Central memory CD8-positive, alpha-beta T cell (primary cell): ENCODE results near the gene TPRX1.
A peak's percentile ranks its signal among the peaks of the same experiment; 100 is the strongest.
"Not testable (repeated sequence)": the region's sequence is repeated elsewhere in the genome, so short reads cannot be mapped to it uniquely, and the experiment has no call there.

Source experiments
- ATAC-seq: fragments of 150-1000 bp; cut with Tn5 transposase; replicated peaks from 2 replicates; pipeline ENCODE4 v1.10.0; 2022; ENCODE audit warnings: mild to moderate bottlenecking, moderate FRiP score, moderate number of reproducible peaks; ENCODE audit not compliant: poor library complexity, severe bottlenecking; ENCODE audit errors: extremely low read depth
- DNase-seq, 2 donors: peaks; one replicate each; pipeline ENCODE4 v3.0.0; 2021; ENCODE audit warnings: low spot score in 2 of 2
- H3K27ac Mint-ChIP-seq: one replicate; pipeline ENCODE4 v1.8.0; 2022; ENCODE audit warnings: low read depth, mild to moderate bottlenecking, moderate library complexity, mixed read lengths
- H3K27me3 Mint-ChIP-seq: one replicate; pipeline ENCODE4 v1.8.0; 2022; ENCODE audit warnings: mixed read lengths
- H3K36me3 Mint-ChIP-seq: one replicate; pipeline ENCODE4 v1.8.0; 2022; ENCODE audit warnings: mild to moderate bottlenecking, moderate library complexity, mixed read lengths; ENCODE audit not compliant: insufficient read depth
- H3K4me1 Mint-ChIP-seq: one replicate; pipeline ENCODE4 v1.8.0; 2022; ENCODE audit warnings: mixed read lengths
- H3K4me3 Mint-ChIP-seq: one replicate; pipeline ENCODE4 v1.8.0; 2022; ENCODE audit warnings: mild to moderate bottlenecking, moderate library complexity, mixed read lengths
- H3K9me3 Mint-ChIP-seq: one replicate; pipeline ENCODE4 v1.8.0; 2022; ENCODE audit warnings: mixed read lengths

TPRX1 gene

DNA sequence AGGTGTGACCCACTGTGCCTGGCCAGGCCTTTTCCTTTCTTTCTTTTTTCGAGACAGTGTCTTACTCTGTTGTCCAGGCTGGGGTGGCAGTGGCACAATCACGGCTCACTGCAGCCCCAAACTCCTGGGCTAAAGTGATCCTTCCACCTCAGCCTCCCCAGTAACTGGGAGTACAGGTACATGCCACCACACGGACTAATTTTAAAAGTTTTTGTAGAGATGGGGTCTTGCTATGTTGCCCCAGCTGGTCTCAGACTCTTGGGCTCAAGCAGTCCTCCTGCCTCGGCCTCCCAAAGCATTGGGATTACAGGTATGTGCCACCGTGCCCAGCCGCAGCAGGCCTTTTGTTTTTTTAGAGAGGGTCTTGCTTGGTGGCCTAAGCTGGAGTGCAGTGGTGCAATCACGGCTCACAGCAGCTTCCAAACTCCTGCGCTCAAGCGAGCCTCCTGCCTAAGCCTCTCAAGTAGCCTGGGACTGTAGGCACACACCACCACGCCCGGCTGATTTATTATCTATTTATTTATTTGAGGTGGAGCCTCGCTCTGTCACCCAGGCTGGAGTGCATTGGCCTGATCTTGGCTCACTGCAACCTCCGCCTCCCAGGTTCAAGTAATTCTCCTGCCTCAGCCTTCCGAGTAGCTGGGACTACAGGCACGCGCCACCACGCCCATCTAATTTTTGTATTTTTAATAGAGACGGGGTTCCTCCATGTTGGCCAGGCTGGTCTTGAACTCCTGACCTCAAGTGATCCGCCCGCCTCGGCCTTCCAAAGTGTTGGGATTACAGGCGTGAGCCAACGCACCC is 26.9 kb downstream of the TPRX1 start:
- not testable (repeated sequence) for H3K27me3 Mint-ChIP-seq, H3K9me3 Mint-ChIP-seq, DNase-seq, ATAC-seq
- Mint-ChIP-seq H3K4me3 (peak overlapping the region; percentile 95), H3K27ac (peak overlapping the region; percentile 91), H3K4me1 (peaks cover 28% of the 10 kb centered on the region), H3K36me3 (peaks cover 13% of the 10 kb centered on the region)

GRCh38 chr19:47776568-47776967 is 27.8 kb downstream of the TPRX1 start:
- H3K4me3 Mint-ChIP-seq = no peak overlapping the region
- peaks cover 28% of the 10 kb centered on the region for H3K4me1 Mint-ChIP-seq
- no peak overlapping the region for H3K27ac Mint-ChIP-seq
- peaks cover 9% of the 10 kb centered on the region for H3K36me3 Mint-ChIP-seq
- DNase-seq (no peak), ATAC-seq (no peak)
- no peaks in the 10 kb centered on the region for H3K9me3 Mint-ChIP-seq
- H3K27me3 Mint-ChIP-seq = no peaks in the 10 kb centered on the region

GRCh38 chr19:47771291-47771690 is 33.1 kb downstream of the TPRX1 start:
- not testable (repeated sequence) for ATAC-seq, H3K27ac Mint-ChIP-seq, H3K4me3 Mint-ChIP-seq, H3K27me3 Mint-ChIP-seq, DNase-seq, H3K4me1 Mint-ChIP-seq, H3K36me3 Mint-ChIP-seq, H3K9me3 Mint-ChIP-seq

- Mint-ChIP-seq H3K27ac (no peak overlapping the region), H3K4me3 (no peak overlapping the region), H3K36me3 (no peaks in the 10 kb centered on the region), H3K27me3 (no peaks in the 10 kb centered on the region), H3K9me3 (no peaks in the 10 kb centered on the region), H3K4me1 (no peaks in the 10 kb centered on the region)
- DNase-seq (no peak), ATAC-seq (no peak)
Measured at GRCh38 chr19:47769534-47769933, 34.8 kb downstream of the TPRX1 start.

DNA sequence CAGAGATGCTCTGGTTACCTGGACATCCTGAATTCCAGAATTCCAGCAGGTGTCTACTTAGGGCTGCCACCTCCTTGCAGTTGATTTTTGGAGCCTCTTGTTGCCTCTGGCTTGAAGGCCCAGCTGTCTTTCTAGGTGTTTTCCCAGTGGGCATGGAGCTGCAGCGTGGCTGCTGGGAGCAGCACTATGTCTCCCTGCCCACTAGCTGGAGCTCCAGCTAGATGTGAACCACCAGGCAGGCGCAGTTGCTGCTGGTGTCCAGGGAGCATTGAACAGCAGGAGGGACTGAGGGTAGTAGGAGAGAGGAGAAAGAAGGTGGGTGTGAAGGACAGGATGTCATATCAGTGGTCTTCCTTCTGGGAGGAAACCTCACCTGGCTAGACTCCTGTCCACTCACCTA is 35.7 kb downstream of the TPRX1 start:
- DNase-seq (no peak), ATAC-seq (no peak)
- Mint-ChIP-seq H3K36me3 (no peaks in the 10 kb centered on the region), H3K27ac (no peak overlapping the region), H3K4me1 (no peaks in the 10 kb centered on the region), H3K9me3 (no peaks in the 10 kb centered on the region), H3K27me3 (no peaks in the 10 kb centered on the region), H3K4me3 (no peak overlapping the region)

DNA sequence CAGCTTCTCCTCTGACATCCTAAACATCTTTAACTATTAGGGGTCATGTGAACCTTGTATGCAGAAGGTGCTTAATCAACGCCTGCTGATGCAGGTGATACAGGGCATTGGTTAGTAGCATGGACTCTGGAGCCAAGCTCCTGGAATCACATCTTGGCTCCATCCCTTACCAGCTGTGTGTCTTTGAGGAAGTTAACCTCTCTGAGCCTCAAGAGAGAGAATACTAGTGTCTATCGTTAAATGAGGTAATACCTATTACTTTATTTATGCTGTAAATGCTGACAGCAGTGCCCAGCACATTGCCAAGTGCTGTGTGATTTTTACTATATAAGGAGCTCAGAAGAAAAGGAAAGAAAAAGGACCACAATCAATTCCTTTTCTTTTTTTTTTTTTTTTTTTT is 37.0 kb downstream of the TPRX1 start:
- no peaks in the 10 kb centered on the region for H3K36me3 Mint-ChIP-seq
- H3K27me3 Mint-ChIP-seq = no peaks in the 10 kb centered on the region
- ATAC-seq (no peak), DNase-seq (no peak)
- no peak overlapping the region for H3K27ac Mint-ChIP-seq
- H3K4me1 Mint-ChIP-seq = no peaks in the 10 kb centered on the region
- H3K9me3 Mint-ChIP-seq = no peaks in the 10 kb centered on the region
- H3K4me3 Mint-ChIP-seq = no peak overlapping the region

GRCh38 chr19:47766670-47767069 is 37.7 kb downstream of the TPRX1 start:
- DNase-seq (no peak), ATAC-seq (no peak)
- Mint-ChIP-seq H3K27me3 (no peaks in the 10 kb centered on the region), H3K27ac (no peak overlapping the region), H3K9me3 (no peaks in the 10 kb centered on the region), H3K36me3 (no peaks in the 10 kb centered on the region), H3K4me3 (no peak overlapping the region), H3K4me1 (no peaks in the 10 kb centered on the region)

DNA sequence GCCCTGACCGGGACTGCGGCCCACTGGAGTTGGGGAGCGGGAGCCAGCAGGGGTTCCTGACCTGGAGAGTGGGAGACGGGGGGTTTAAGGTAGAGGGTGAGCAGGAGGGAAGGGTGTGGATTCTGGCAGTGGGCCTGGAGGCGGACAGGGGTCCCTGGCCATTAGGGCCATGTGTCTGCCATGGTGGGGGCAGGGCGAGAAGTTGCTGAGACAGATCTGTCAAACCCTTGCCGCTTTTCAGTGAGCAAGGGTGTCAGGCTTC is 38.1 kb downstream of the TPRX1 start:
- Mint-ChIP-seq H3K27me3 (no peaks in the 10 kb centered on the region), H3K4me1 (no peaks in the 10 kb centered on the region), H3K9me3 (no peaks in the 10 kb centered on the region), H3K36me3 (no peaks in the 10 kb centered on the region), H3K27ac (no peak overlapping the region), H3K4me3 (no peak overlapping the region)
- DNase-seq (no peak), ATAC-seq (no peak)

- Mint-ChIP-seq H3K9me3 (no peaks in the 10 kb centered on the region), H3K4me3 (no peak overlapping the region), H3K4me1 (no peaks in the 10 kb centered on the region), H3K27me3 (no peaks in the 10 kb centered on the region), H3K36me3 (no peaks in the 10 kb centered on the region), H3K27ac (no peak overlapping the region)
- ATAC-seq = no peak
- no peak for DNase-seq
Measured at GRCh38 chr19:47765523-47766358, 38.6 kb downstream of the TPRX1 start.

DNA sequence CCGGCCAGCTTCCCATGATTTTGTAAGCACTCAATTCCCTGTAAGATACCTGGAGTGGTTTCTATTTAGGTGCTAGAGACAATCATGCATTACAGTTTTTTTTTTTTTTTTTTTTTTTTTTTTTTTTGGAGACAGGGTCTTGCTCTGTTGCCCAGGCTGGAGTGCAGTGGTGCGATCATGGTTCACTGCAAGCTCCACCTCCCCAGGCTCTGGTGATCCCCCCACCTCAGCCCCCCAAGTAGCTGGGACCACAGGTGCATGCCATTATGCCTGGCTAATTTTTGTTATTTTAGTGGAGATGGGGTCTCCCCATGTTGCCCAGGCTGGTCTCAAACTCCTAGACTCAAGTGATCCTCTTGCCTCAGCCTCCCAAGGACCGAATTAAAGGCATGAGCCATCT is 39.6 kb downstream of the TPRX1 start:
- not testable (repeated sequence) for H3K36me3 Mint-ChIP-seq, H3K9me3 Mint-ChIP-seq, H3K4me3 Mint-ChIP-seq, H3K4me1 Mint-ChIP-seq, H3K27me3 Mint-ChIP-seq, ATAC-seq, DNase-seq, H3K27ac Mint-ChIP-seq

DNA sequence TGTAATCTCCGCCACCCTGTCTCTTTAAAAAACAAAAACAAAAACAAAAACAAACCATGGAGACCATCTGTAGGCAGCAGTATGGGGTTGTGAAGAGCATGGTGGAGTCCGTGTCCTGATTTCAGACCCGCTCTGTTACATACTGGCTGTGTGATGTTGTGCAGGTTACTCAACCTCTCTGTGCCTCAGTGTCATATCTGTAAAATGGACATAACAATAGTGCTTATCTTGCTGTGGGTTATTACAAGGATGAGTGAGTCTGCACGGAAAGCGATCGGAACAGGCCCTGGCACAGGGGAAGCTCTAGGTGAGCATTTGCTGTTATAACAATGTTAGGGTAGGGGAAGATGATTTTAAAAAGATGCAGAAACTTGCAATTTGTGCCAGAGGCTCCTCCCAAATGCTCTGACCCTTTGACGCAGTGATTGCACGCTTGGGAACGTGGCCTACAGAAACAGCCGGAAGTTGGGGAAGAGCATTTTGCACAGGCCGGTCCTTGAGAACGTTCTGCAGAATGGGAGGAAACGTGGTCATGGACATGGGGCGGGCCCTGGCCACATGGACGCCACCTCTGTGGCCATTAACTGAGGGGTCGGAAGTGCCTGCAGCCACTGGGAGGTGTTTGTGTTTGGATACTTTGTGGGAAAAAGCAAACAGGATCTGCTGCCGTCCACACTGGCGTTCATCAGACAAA is 41.6 kb downstream of the TPRX1 start:
- ATAC-seq (no peak), DNase-seq (no peak)
- H3K9me3 Mint-ChIP-seq = no peaks in the 10 kb centered on the region
- H3K27me3 Mint-ChIP-seq = no peaks in the 10 kb centered on the region
- no peak overlapping the region for H3K27ac Mint-ChIP-seq
- peaks cover 19% of the 10 kb centered on the region for H3K36me3 Mint-ChIP-seq
- no peak overlapping the region for H3K4me3 Mint-ChIP-seq
- no peaks in the 10 kb centered on the region for H3K4me1 Mint-ChIP-seq

DNA sequence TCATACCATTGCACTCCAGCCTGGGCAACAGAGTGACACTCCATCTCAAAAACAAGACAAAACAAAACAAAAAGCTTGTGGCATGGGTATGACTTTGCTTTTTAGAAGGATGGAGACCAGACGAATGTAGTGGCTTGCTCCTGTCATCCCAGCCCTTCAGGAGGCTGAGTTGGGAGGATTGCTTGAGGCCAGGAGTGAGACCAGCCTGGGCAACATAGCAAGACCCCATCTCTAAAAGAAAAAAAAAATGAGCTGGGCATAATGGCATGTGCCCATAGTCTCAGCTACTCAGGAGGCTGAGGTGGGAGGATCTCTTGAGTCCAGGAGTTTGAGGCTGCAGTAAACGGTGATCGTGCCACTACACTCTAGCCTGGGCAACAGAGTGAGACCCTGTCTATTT is 42.2 kb downstream of the TPRX1 start:
- Mint-ChIP-seq H3K27me3 (no peaks in the 10 kb centered on the region), H3K9me3 (no peaks in the 10 kb centered on the region), H3K36me3 (peaks cover 24% of the 10 kb centered on the region), H3K4me1 (peaks cover under 1% of the 10 kb centered on the region), H3K4me3 (no peak overlapping the region), H3K27ac (no peak overlapping the region)
- DNase-seq = no peak
- no peak for ATAC-seq

DNA sequence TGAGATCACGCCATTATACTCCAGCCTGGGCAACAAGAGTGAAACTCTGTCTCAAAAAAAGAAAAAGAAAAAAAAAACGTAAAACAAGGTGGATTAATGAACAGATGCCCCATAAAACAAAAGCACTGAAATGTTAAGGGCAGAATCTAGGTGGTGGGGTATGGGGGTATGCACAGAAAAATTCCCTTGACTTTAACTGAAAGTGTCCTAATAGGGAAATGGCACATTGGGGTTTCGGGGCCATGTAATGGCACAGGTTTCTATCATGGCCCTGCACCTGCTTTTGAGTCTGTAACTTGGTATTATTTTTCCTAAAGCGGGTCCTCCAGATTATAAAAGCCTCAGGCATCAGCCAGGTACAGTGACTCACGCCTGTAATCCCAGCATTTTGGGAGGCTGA is 42.8 kb downstream of the TPRX1 start:
- H3K27me3 Mint-ChIP-seq = no peaks in the 10 kb centered on the region
- H3K36me3 Mint-ChIP-seq = peaks cover 29% of the 10 kb centered on the region
- H3K9me3 Mint-ChIP-seq = no peaks in the 10 kb centered on the region
- DNase-seq (no peak), ATAC-seq (no peak)
- H3K27ac Mint-ChIP-seq = no peak overlapping the region
- no peak overlapping the region for H3K4me3 Mint-ChIP-seq
- H3K4me1 Mint-ChIP-seq = peaks cover 4% of the 10 kb centered on the region
